Nephron (organoid): ENCODE measurements around the gene PNPLA6.

Experiments
- H3K27ac Mint-ChIP-seq, 3 experiments: 2 replicates each; pipeline ENCODE4 v1.8.0; 2020; ENCODE audit warnings: mixed read lengths in 3 of 3, mild to moderate bottlenecking in 2 of 3, moderate library complexity in 1 of 3
- H3K27me3 Mint-ChIP-seq: 2 replicates; pipeline ENCODE4 v1.8.0; 2021; ENCODE audit warnings: low read depth, mild to moderate bottlenecking, moderate library complexity, mixed read lengths
- H3K36me3 Mint-ChIP-seq: 2 replicates; pipeline ENCODE4 v1.8.0; 2020; ENCODE audit warnings: low read depth, mixed read lengths
- H3K4me1 Mint-ChIP-seq: 2 replicates; pipeline ENCODE4 v1.8.0; 2020; ENCODE audit warnings: mixed read lengths
- H3K4me3 Mint-ChIP-seq, 3 experiments: 2 replicates each; pipeline ENCODE4 v1.8.0; 2020; ENCODE audit warnings: mild to moderate bottlenecking in 3 of 3, mixed read lengths in 3 of 3, moderate library complexity in 2 of 3
- H3K9me3 Mint-ChIP-seq: 2 replicates; pipeline ENCODE4 v1.8.0; 2020; ENCODE audit warnings: mixed read lengths
- CTCF ChIP-seq, 3 experiments: fragments of 200-600 bp; sonication (generic); IDR thresholded peaks; one replicate each; pipeline ENCODE4 v1.5.0; 2021; ENCODE audit warnings: antibody characterized with exemption in 3 of 3; ENCODE audit not compliant: unreplicated experiment in 3 of 3

The PNPLA6 gene

DNA sequence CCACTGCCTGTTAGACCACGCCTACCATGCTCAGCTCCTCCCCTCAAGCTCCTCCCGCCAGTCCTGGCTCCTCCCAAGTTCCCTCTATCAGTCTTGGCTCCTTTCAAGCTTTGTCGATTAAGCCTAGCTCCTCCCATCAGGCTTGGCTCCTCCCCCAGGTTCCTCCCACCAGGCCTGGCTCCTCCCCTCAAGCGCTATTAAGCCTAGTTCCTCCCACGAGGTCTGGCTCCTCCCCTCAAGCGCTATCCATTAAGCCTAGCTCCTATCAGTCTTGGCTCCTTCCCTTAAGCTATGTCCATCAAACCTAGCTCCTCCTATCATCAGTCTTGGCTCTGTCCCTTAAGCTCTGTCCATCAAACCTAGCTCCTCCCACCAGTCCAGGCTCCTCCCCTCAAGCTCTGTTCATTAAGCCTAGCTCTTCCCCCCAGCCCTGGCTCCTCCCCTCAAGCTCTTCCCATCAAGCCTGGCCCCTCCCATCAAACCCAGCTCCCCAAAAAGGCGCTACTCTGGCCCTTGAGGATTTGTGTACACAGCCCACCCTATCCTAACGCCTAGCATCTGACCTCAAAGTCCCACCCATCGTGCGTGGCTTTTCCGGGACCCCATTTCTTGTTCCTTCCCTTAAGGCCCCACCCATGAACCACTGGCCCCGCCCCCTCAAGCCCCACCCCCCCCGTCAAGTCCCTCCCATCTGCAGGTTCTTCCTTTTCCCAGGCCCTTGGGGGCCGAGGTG, 70.1 kb downstream of the PNPLA6 start:
- Mint-ChIP-seq H3K9me3 (no peaks in the 10 kb centered on the region), H3K36me3 (peaks cover 4% of the 10 kb centered on the region), H3K4me1 (no peaks in the 10 kb centered on the region), H3K27me3 (no peaks in the 10 kb centered on the region), H3K4me3 (no peak overlapping the region), H3K27ac (no peak overlapping the region)
- TF ChIP-seq CTCF (IDR thresholded peaks at IDR 0.05; ENCODE audit: unreplicated experiment in 3 of 3), result no peak

DNA sequence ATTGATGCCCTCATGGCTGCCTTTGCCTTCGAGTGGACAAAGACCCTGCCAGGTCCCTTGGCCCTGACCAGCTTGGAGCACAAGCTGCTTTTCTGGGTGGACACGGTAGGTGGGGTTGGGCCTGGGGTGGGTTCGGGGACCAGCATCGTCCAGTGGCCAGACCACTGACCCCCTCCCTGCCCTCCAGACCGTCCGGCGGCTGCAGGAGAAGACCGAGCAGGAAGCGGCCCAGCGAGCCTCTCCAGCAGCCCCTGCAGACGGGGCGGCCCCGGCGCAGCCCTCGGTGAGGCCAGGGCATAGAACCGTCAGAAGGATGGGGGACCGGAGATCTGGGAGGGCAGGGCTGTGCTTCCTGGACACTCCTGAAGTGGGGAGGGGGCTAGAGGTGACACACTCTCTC, 70.8 kb downstream of the PNPLA6 start:
- Mint-ChIP-seq H3K36me3 (peaks cover 4% of the 10 kb centered on the region), H3K4me3 (no peak overlapping the region), H3K27ac (no peak overlapping the region), H3K9me3 (no peaks in the 10 kb centered on the region), H3K4me1 (no peaks in the 10 kb centered on the region), H3K27me3 (no peaks in the 10 kb centered on the region)
- no peak for TF ChIP-seq CTCF (IDR thresholded peaks at IDR 0.05; ENCODE audit: unreplicated experiment in 3 of 3)

DNA sequence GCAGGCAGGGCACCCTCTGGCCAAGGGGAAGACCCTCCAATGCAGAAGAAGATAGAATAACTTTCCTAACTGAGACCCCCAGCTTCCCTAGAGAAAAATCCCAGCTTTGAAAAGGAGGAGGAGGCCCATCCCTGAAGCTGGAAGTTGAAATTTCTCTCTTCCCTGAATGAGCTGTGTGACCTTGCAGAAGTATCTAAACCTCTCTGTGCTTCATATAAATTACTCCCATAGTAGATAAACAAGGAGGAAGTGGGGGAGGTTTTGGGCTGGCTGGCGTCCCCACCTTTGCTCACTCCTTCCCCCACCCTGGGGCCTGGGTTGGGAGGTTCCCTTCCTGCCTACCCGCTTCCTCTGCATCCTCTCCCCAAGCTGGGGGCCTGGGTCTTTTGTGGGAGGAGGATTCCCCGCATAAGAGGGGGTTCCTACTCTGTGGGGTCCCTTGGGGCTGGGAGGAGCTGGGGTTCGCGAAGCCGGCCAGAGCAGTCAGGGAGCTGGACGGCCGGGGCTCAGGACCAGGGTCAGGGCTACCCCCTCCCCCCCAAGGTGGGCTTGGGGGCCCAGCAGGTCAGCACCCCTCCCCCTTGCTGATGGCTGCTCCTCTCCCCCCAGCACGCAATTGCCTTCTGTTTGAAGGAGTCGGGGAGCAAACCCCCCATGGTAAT, 71.8 kb downstream of the PNPLA6 start:
- peaks cover 4% of the 10 kb centered on the region for H3K36me3 Mint-ChIP-seq
- no peak for TF ChIP-seq CTCF (IDR thresholded peaks at IDR 0.05; ENCODE audit: unreplicated experiment in 3 of 3)
- H3K27me3 Mint-ChIP-seq, result no peaks in the 10 kb centered on the region
- H3K27ac Mint-ChIP-seq, result no peak overlapping the region
- H3K9me3 Mint-ChIP-seq, result no peaks in the 10 kb centered on the region
- H3K4me3 Mint-ChIP-seq, result no peak overlapping the region
- H3K4me1 Mint-ChIP-seq, result no peaks in the 10 kb centered on the region

DNA sequence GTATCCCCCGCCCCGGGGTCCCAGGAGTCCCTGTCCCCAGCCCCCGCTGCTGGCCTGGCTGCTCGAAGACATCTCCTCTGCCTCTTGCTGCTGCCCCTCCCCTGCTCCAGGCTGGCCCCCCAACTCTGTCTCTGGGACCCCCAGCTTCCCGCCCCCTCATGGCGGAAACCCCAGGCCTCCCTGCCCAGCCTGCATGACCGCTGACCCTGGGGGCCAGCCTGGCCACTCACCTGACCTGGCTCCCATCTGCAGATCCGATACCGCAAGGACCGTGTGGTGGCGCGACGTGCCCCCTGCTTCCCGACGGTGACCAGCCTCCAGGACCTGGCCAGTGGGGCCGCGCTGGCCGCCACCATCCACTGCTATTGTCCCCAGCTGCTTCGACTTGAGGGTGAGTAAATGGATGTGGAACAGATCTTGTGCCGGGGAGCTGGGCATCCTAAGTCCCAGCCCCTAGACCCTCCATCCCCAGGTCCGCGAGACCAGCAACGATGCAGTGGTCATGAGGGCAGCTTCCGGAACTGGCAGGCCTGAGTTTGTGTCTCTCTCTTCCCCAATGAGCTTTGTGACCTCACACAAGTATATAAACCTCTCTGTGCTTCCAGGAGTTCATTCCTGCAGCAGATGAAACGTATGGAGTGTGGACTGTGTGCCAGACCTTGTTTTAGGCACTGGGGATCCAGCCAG, 72.5 kb downstream of the PNPLA6 start:
- Mint-ChIP-seq H3K4me3 (no peak overlapping the region), H3K4me1 (no peaks in the 10 kb centered on the region), H3K9me3 (no peaks in the 10 kb centered on the region), H3K27me3 (no peaks in the 10 kb centered on the region), H3K36me3 (peaks cover 4% of the 10 kb centered on the region), H3K27ac (no peak overlapping the region)
- TF ChIP-seq CTCF (IDR thresholded peaks at IDR 0.05; ENCODE audit: unreplicated experiment in 3 of 3), result no peak

GRCh38 chr19:7610491-7611240, 75.1 kb downstream of the PNPLA6 start:
- Mint-ChIP-seq H3K4me1 (no peaks in the 10 kb centered on the region), H3K27me3 (no peaks in the 10 kb centered on the region), H3K27ac (no peak overlapping the region), H3K36me3 (peaks cover 1% of the 10 kb centered on the region), H3K4me3 (no peak overlapping the region), H3K9me3 (no peaks in the 10 kb centered on the region)
- no peak for TF ChIP-seq CTCF (IDR thresholded peaks at IDR 0.05; ENCODE audit: unreplicated experiment in 3 of 3)
